ENCODE measurements around the gene LCLAT1.

Gene LCLAT1

DNA sequence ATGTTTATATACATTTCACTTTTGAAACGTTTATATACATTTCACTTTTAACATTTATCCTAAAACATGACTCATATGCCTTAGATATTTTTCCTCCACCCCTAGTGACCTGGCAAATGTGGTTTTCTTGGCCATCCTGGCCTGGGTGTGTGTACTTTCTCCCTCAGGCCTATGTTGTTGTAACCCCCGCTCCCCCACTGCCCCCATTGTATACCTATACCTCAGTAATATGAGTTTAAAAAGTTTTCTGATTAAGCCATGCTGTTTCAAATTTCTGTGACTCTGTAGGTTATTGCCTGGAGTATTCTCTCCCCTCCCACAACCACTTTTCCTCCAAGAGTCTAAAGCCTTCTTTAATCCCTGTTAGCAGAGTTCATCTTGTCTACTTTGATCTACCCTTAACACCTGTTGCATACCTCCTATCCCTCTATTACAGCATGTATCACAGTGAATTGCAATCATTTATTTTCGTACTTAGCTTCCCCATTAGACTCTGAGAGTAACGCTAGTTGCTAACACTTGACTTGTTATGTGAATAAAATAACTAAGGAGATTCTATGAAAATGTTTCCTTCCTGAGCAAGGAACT, 67.9 kb downstream of the LCLAT1 start:
- H3K9me3 ChIP-seq (ENCODE audit: insufficient read depth, low read length), result peaks cover 16% of the 10 kb centered on the region; the same call in 1 of the 2 replicates
- H3K36me3 ChIP-seq (ENCODE audit: insufficient read depth, insufficient read length, low read length), result no peaks in the 10 kb centered on the region
- H3K9ac ChIP-seq (ENCODE audit: insufficient read length, low read depth), result no peak overlapping the region
- H3K4me1 ChIP-seq (ENCODE audit: insufficient read depth, insufficient read length), result no peaks in the 10 kb centered on the region
- no peak for DNase-seq (ENCODE audit: low read depth, low spot score)
- TF ChIP-seq YY1 (IDR thresholded peaks at IDR 0.05; ENCODE audit: insufficient read depth, insufficient read length) (no peak), SUZ12 (IDR thresholded peaks at IDR 0.05; ENCODE audit: extremely low read depth, insufficient read depth, insufficient read length) (no peak), ZNF274 (IDR thresholded peaks at IDR 0.05; ENCODE audit: low read depth, low read length) (no peak)
- no peak overlapping the region for H3K4me3 ChIP-seq (ENCODE audit: insufficient read length, low read depth)
- H3K27me3 ChIP-seq (ENCODE audit: insufficient read depth, insufficient read length), result no peaks in the 10 kb centered on the region

GRCh38 chr2:30516166-30516565, 69.1 kb downstream of the LCLAT1 start:
- DNase-seq (ENCODE audit: low read depth, low spot score), result no peak
- no peaks in the 10 kb centered on the region for H3K36me3 ChIP-seq (ENCODE audit: insufficient read depth, insufficient read length, low read length)
- no peak overlapping the region for H3K9ac ChIP-seq (ENCODE audit: insufficient read length, low read depth)
- TF ChIP-seq YY1 (IDR thresholded peaks at IDR 0.05; ENCODE audit: insufficient read depth, insufficient read length) (no peak), SUZ12 (IDR thresholded peaks at IDR 0.05; ENCODE audit: extremely low read depth, insufficient read depth, insufficient read length) (no peak), ZNF274 (IDR thresholded peaks at IDR 0.05; ENCODE audit: low read depth, low read length) (no peak)
- H3K4me3 ChIP-seq (ENCODE audit: insufficient read length, low read depth), result no peak overlapping the region
- H3K4me1 ChIP-seq (ENCODE audit: insufficient read depth, insufficient read length), result no peaks in the 10 kb centered on the region
- no peaks in the 10 kb centered on the region for H3K27me3 ChIP-seq (ENCODE audit: insufficient read depth, insufficient read length)
- H3K9me3 ChIP-seq (ENCODE audit: insufficient read depth, low read length), result peaks cover 17% of the 10 kb centered on the region; the same call in 1 of the 2 replicates

GRCh38 chr2:30519796-30520195, 72.8 kb downstream of the LCLAT1 start:
- peaks cover 17% of the 10 kb centered on the region; the same call in 1 of the 2 replicates for H3K9me3 ChIP-seq (ENCODE audit: insufficient read depth, low read length)
- no peaks in the 10 kb centered on the region for H3K27me3 ChIP-seq (ENCODE audit: insufficient read depth, insufficient read length)
- no peak for TF ChIP-seq YY1 (IDR thresholded peaks at IDR 0.05; ENCODE audit: insufficient read depth, insufficient read length)
- no peaks in the 10 kb centered on the region for H3K36me3 ChIP-seq (ENCODE audit: insufficient read depth, insufficient read length, low read length)
- H3K9ac ChIP-seq (ENCODE audit: insufficient read length, low read depth), result no peak overlapping the region
- DNase-seq (ENCODE audit: low read depth, low spot score), result no peak
- H3K4me1 ChIP-seq (ENCODE audit: insufficient read depth, insufficient read length), result no peaks in the 10 kb centered on the region
- no peak overlapping the region for H3K4me3 ChIP-seq (ENCODE audit: insufficient read length, low read depth)

DNA sequence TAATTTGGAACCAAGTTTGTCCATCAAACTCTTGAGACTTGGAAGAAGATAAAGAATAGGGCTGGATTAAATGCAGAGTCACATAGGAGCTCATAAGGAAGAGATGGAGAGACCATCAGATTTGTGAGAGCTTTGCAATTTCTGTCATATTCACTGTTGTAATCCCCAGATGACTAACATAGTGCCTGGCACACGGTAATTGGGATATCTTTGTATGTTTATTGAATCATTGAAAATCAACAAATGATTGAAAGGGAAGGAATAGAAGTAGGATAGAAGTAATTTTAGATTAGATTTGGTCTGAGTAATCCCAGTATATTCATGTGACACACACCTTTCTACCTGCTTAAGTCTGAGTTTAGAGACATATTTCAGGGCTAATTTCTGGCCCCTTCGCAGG, 75.4 kb downstream of the LCLAT1 start:
- Histone ChIP-seq H3K36me3 (ENCODE audit: insufficient read depth, insufficient read length, low read length) (peaks cover 5% of the 10 kb centered on the region), H3K9ac (ENCODE audit: insufficient read length, low read depth) (no peak overlapping the region), H3K9me3 (ENCODE audit: insufficient read depth, low read length) (peaks cover 17% of the 10 kb centered on the region; the same call in 1 of the 2 replicates), H3K27me3 (ENCODE audit: insufficient read depth, insufficient read length) (no peaks in the 10 kb centered on the region), H3K4me3 (ENCODE audit: insufficient read length, low read depth) (no peak overlapping the region), H3K4me1 (ENCODE audit: insufficient read depth, insufficient read length) (no peaks in the 10 kb centered on the region)
- no peak for TF ChIP-seq YY1 (IDR thresholded peaks at IDR 0.05; ENCODE audit: insufficient read depth, insufficient read length)
- TF ChIP-seq ZNF274 (IDR thresholded peaks at IDR 0.05; ENCODE audit: low read depth, low read length), result no peak
- TF ChIP-seq SUZ12 (IDR thresholded peaks at IDR 0.05; ENCODE audit: extremely low read depth, insufficient read depth, insufficient read length), result no peak
- DNase-seq (ENCODE audit: low read depth, low spot score), result no peak

- no peak overlapping the region for H3K9ac ChIP-seq (ENCODE audit: insufficient read length, low read depth)
- no peaks in the 10 kb centered on the region for H3K9me3 ChIP-seq (ENCODE audit: insufficient read depth, low read length)
- peaks cover 5% of the 10 kb centered on the region for H3K36me3 ChIP-seq (ENCODE audit: insufficient read depth, insufficient read length, low read length)
- DNase-seq (ENCODE audit: low read depth, low spot score), result no peak
- H3K4me1 ChIP-seq (ENCODE audit: insufficient read depth, insufficient read length), result no peaks in the 10 kb centered on the region
- no peak overlapping the region for H3K4me3 ChIP-seq (ENCODE audit: insufficient read length, low read depth)
- TF ChIP-seq ZNF274 (IDR thresholded peaks at IDR 0.05; ENCODE audit: low read depth, low read length) (no peak), SUZ12 (IDR thresholded peaks at IDR 0.05; ENCODE audit: extremely low read depth, insufficient read depth, insufficient read length) (no peak), YY1 (IDR thresholded peaks at IDR 0.05; ENCODE audit: insufficient read depth, insufficient read length) (no peak)
- no peaks in the 10 kb centered on the region for H3K27me3 ChIP-seq (ENCODE audit: insufficient read depth, insufficient read length)
Measured at GRCh38 chr2:30527411-30527810, 80.4 kb downstream of the LCLAT1 start.

DNA sequence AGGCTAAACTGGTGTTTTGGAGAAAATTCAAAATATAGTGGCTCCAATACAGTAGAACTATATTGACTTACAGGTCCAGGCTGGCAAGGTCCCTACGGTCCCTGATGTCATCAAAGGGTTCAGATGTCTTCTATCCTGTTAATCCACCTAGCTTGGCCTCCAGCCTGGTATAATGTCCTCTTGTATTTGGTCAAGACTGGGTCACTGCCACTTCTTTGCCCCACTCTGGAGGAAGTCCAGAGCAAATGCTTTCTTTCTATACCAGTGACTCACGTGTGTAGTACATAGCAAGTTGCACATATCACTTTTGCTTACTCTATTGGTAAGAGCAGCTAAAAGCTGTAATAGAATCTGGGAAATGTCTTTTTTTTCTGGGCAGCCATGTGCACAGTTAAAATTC, 80.8 kb downstream of the LCLAT1 start:
- H3K36me3 ChIP-seq (ENCODE audit: insufficient read depth, insufficient read length, low read length), result peaks cover 5% of the 10 kb centered on the region
- DNase-seq (ENCODE audit: low read depth, low spot score), result no peak
- H3K9ac ChIP-seq (ENCODE audit: insufficient read length, low read depth), result no peak overlapping the region
- no peak overlapping the region for H3K4me3 ChIP-seq (ENCODE audit: insufficient read length, low read depth)
- no peaks in the 10 kb centered on the region for H3K9me3 ChIP-seq (ENCODE audit: insufficient read depth, low read length)
- H3K4me1 ChIP-seq (ENCODE audit: insufficient read depth, insufficient read length), result no peaks in the 10 kb centered on the region
- TF ChIP-seq ZNF274 (IDR thresholded peaks at IDR 0.05; ENCODE audit: low read depth, low read length) (no peak), SUZ12 (IDR thresholded peaks at IDR 0.05; ENCODE audit: extremely low read depth, insufficient read depth, insufficient read length) (no peak), YY1 (IDR thresholded peaks at IDR 0.05; ENCODE audit: insufficient read depth, insufficient read length) (no peak)
- no peaks in the 10 kb centered on the region for H3K27me3 ChIP-seq (ENCODE audit: insufficient read depth, insufficient read length)

GRCh38 chr2:30530346-30530745, 83.3 kb downstream of the LCLAT1 start:
- no peak for DNase-seq (ENCODE audit: low read depth, low spot score)
- no peaks in the 10 kb centered on the region for H3K4me1 ChIP-seq (ENCODE audit: insufficient read depth, insufficient read length)
- TF ChIP-seq YY1 (IDR thresholded peaks at IDR 0.05; ENCODE audit: insufficient read depth, insufficient read length) (no peak), SUZ12 (IDR thresholded peaks at IDR 0.05; ENCODE audit: extremely low read depth, insufficient read depth, insufficient read length) (no peak), ZNF274 (IDR thresholded peaks at IDR 0.05; ENCODE audit: low read depth, low read length) (no peak)
- H3K9ac ChIP-seq (ENCODE audit: insufficient read length, low read depth), result no peak overlapping the region
- H3K27me3 ChIP-seq (ENCODE audit: insufficient read depth, insufficient read length), result no peaks in the 10 kb centered on the region
- no peak overlapping the region for H3K4me3 ChIP-seq (ENCODE audit: insufficient read length, low read depth)
- H3K36me3 ChIP-seq (ENCODE audit: insufficient read depth, insufficient read length, low read length), result peaks cover 16% of the 10 kb centered on the region
- peaks cover 3% of the 10 kb centered on the region; the same call in 1 of the 2 replicates for H3K9me3 ChIP-seq (ENCODE audit: insufficient read depth, low read length)
